ENCODE measurements around the gene NSUN6.

DNA sequence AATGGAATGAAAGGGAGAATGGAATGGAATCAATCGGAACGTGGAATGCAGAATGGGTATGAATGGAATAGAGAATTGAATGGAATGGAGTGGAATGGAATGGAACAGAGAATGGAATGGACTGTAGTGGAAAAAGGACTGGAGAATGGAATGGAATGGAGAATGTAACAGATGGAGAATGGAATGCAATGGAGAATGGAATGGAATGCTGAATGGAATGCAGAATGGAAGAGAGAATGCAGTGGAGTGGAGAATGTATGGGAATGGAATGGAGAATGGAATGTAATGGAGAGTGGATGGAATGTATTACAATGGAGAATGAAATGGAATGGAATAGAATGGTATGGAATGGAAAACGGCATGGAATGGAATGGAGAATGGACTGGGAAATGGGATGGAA is 96.9 kb downstream of the NSUN6 start:
- TF ChIP-seq, protein P1, sequence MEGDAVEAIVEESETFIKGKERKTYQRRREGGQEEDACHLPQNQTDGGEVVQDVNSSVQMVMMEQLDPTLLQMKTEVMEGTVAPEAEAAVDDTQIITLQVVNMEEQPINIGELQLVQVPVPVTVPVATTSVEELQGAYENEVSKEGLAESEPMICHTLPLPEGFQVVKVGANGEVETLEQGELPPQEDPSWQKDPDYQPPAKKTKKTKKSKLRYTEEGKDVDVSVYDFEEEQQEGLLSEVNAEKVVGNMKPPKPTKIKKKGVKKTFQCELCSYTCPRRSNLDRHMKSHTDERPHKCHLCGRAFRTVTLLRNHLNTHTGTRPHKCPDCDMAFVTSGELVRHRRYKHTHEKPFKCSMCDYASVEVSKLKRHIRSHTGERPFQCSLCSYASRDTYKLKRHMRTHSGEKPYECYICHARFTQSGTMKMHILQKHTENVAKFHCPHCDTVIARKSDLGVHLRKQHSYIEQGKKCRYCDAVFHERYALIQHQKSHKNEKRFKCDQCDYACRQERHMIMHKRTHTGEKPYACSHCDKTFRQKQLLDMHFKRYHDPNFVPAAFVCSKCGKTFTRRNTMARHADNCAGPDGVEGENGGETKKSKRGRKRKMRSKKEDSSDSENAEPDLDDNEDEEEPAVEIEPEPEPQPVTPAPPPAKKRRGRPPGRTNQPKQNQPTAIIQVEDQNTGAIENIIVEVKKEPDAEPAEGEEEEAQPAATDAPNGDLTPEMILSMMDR (IDR thresholded peaks at IDR 0.05 in 4 of 5, conservative IDR thresholded peaks at IDR 0.05 in 1 of 5) = no peak
- TF ChIP-seq POLR2A (IDR thresholded peaks at IDR 0.05) = no peak
